Measurements from ENCODE around the gene RMRP.

Gene RMRP

DNA sequence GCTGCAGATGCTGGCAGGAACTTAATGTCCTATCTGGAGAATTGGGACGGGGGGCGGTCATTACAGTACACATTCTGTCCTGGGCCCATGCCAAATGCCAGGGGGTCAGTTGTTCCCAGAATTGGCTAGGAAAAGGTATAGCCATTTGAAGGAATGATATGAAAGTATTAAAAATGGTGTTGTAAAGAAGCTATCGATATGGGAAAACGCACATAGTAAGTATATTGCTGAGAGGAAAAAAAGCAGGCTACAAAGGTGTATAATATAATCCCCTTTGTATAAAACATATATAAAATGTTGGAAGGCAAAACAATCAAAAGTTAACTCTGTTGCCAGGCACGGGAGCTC lies 7.6 kb upstream of the RMRP start:
- Histone ChIP-seq H3K36me3 (ENCODE audit: insufficient read depth, low read length) (0 out of 2 replicates have a peak, but pooled peaks cover 3% of the 10 kb centered on the region), H3K4me1 (ENCODE audit: control insufficient read depth, insufficient read depth, low read length, unreplicated experiment) (peaks cover 55% of the 10 kb centered on the region), H3K79me2 (ENCODE audit: control insufficient read depth, insufficient read depth, low read length, unreplicated experiment) (peaks cover 24% of the 10 kb centered on the region), H3K27ac (ENCODE audit: low read depth, low read length) (no peak overlapping the region), H3K27me3 (ENCODE audit: insufficient read depth, low read length) (no peaks in the 10 kb centered on the region), H2AFZ (ENCODE audit: low read length, unreplicated experiment) (peak overlapping the region; percentile 52), H3K4me3 (ENCODE audit: low read depth, low read length) (peak overlapping the region; percentile 81)

DNA sequence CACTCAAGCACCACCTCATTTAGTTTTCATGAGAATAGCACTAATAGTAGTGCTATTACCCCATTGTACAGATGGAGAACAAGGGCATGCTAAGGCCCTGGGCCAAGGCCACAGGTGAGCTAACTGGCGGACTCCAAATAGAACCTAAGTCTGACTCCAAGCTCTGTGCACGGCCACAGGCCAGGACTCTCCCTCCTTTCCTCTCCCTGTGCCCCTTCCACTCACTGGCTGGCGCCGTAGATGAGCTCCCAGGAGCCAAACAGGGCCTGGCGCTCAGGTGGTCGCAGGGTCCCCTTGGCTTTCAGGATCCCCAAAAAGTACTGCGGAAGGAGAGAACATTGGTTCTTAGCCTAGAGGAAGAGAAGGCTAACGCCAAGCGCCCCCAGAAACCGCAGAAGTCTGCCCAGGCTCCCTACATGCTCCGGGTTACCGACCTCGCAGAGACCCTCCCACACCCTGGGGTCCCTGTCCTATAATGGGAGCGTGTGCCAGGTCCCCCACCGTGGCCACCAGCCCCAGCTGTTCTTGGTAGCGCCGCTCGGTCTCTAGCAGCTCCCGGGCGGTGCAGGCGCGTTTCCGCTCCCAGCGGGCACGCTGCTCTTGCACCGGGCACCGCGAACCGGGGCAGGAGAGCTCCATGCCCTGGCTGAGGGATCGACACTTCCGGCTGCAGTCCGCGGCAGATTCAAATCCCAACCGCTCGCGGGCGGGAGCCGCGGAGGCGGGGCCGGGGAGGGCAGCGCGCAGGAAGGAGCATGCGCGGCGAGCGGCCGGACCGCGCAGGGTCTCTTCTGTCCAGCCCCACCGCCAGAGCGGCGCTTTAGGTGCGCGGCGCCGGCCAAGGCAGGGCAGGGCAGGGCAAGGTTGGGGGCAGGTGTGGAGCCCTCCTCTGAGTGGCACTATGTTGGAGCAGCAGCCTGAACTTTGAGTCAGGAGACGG lies 7.0 kb upstream of the RMRP start, which contains the start of gene ARHGEF39:
ARHGEF39 (minus strand) TSS at position 665 of the 940 bp plus-strand sequence; CDS start at position 639, 26 bp downstream.
- Histone ChIP-seq H3K27ac (ENCODE audit: low read depth, low read length) (peak within 1 kb of the TSS; percentile 45), H3K4me3 (ENCODE audit: low read depth, low read length) (peak within 1 kb of the TSS; percentile 81)

DNA sequence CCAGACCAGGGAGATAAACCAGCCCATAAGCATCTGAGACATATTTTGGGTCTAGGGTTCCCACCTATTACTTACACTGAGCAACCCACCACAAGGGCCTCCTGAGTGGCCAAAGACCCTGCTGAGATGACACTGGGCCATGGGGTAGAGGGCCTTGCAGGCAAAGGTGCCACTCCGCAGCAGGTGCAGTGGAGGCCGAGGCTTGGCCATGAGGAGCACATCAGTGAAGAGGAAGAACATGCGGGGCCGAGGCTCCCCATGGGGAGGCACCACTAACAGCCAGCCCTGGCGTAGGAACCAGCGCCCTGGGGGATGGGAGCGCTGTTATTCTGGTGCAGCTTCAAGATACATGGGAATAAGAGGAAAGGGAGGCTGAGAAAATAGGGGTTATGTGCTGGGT lies 4.6 kb upstream of the RMRP start:
- H3K4me1 ChIP-seq (ENCODE audit: control insufficient read depth, insufficient read depth, low read length, unreplicated experiment), result peaks cover 63% of the 10 kb centered on the region

More for the DNA sequence above, 7.0 kb upstream of the RMRP start, which contains the start of gene ARHGEF39:
- Histone ChIP-seq H3K36me3 (ENCODE audit: insufficient read depth, low read length) (0 out of 2 replicates have a peak, but pooled peaks cover 6% of the 10 kb centered on the region), H2AFZ (ENCODE audit: low read length, unreplicated experiment) (peak within 1 kb of the TSS; percentile 52), H3K79me2 (ENCODE audit: control insufficient read depth, insufficient read depth, low read length, unreplicated experiment) (peaks cover 29% of the 10 kb centered on the region), H3K27me3 (ENCODE audit: insufficient read depth, low read length) (no peaks in the 10 kb centered on the region), H3K4me1 (ENCODE audit: control insufficient read depth, insufficient read depth, low read length, unreplicated experiment) (peaks cover 60% of the 10 kb centered on the region)

DNA sequence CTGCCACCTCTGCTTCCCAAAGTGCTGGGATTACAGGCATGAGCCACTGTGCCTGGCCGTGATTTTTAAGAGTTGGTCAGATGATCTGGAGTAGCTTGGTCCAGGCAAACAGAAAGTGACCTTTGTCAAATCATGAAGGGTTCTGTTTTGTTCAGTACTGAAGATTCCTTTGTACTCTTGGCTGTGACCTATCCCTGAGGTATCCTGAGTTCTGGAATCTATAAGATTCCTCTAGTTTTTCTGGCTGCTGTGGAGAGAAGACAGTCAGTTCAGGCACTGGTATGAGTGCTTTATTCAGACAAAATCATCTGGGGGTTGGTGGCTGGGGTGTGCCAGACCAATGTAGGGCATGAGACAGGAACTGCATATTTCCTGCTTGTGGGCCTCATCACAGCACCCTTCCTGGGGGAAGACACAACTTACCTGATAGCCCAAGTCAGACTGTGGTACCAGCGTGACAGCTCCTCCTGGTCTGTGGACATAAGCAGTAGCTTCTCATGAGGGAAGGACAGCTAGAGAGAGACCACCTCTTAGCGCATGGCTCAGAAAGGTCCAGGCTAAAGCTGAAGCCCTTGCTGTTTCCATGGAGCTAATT lies 4.0 kb upstream of the RMRP start:
- Histone ChIP-seq H2AFZ (ENCODE audit: low read length, unreplicated experiment) (no peak overlapping the region), H3K4me1 (ENCODE audit: control insufficient read depth, insufficient read depth, low read length, unreplicated experiment) (peaks cover 69% of the 10 kb centered on the region), H3K27ac (ENCODE audit: low read depth, low read length) (peak overlapping the region; percentile 99), H3K79me2 (ENCODE audit: control insufficient read depth, insufficient read depth, low read length, unreplicated experiment) (peaks cover 29% of the 10 kb centered on the region), H3K36me3 (ENCODE audit: insufficient read depth, low read length) (0 out of 2 replicates have a peak, but pooled peaks cover 6% of the 10 kb centered on the region), H3K27me3 (ENCODE audit: insufficient read depth, low read length) (no peaks in the 10 kb centered on the region), H3K4me3 (ENCODE audit: low read depth, low read length) (no peak overlapping the region)

More for the DNA sequence above, 4.6 kb upstream of the RMRP start:
- Histone ChIP-seq H3K4me3 (ENCODE audit: low read depth, low read length) (no peak overlapping the region), H3K27ac (ENCODE audit: low read depth, low read length) (peak overlapping the region; percentile 99; the same call in 1 of the 2 replicates), H3K36me3 (ENCODE audit: insufficient read depth, low read length) (0 out of 2 replicates have a peak, but pooled peaks cover 6% of the 10 kb centered on the region), H3K79me2 (ENCODE audit: control insufficient read depth, insufficient read depth, low read length, unreplicated experiment) (peaks cover 29% of the 10 kb centered on the region), H2AFZ (ENCODE audit: low read length, unreplicated experiment) (no peak overlapping the region), H3K27me3 (ENCODE audit: insufficient read depth, low read length) (no peaks in the 10 kb centered on the region)

DNA sequence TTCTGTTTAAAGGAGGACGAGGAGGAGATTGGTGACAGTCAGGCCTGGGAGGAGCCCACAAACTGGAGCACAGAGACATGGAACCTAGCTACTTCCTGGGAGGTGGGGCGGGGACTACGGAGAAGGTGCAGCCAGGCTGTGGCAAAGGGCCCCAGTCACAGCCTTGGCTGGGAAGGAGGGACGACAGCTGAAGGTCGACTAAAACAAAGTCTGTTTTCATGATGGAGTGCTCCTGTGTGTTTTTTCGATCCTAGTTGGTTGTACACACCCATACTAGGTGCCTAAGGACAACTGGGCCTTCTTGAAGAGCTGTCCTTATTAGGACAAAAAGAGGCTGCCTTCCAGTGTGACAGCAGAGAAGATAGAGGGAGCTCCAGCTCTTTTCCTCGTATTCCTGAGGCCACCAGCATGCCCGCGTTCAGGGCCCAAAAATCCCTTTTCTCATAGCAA lies 3.2 kb upstream of the RMRP start:
- peaks cover 29% of the 10 kb centered on the region for H3K79me2 ChIP-seq (ENCODE audit: control insufficient read depth, insufficient read depth, low read length, unreplicated experiment)
- peak overlapping the region; percentile 99 for H3K27ac ChIP-seq (ENCODE audit: low read depth, low read length)

DNA sequence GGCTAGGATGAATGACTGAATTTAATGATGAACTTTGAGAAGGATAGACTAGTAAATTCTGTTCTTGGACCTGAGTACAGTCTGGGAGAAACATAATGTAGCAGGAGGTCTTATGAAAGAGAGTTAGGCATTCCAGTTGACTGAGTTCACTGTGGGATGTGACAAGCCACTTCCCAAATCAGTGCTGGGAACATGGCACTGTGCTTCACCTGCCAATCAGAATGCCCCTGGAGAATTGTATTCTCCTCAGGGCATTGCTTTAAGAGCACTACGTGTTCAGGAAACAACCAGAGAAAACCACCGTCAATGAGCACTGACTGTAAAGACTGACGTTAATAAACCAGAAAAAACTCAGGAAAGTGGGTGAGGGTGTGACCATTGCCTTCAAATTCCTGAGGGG lies 1.5 kb upstream of the RMRP start:
- 0 out of 2 replicates have a peak, but pooled peaks cover 6% of the 10 kb centered on the region for H3K36me3 ChIP-seq (ENCODE audit: insufficient read depth, low read length)
- H3K27me3 ChIP-seq (ENCODE audit: insufficient read depth, low read length), result no peaks in the 10 kb centered on the region
- no peak overlapping the region for H2AFZ ChIP-seq (ENCODE audit: low read length, unreplicated experiment)
- peaks cover 24% of the 10 kb centered on the region for H3K79me2 ChIP-seq (ENCODE audit: control insufficient read depth, insufficient read depth, low read length, unreplicated experiment)
- peak overlapping the region; percentile 99 for H3K27ac ChIP-seq (ENCODE audit: low read depth, low read length)
- H3K4me3 ChIP-seq (ENCODE audit: low read depth, low read length), result peak overlapping the region; percentile 87
- peaks cover 55% of the 10 kb centered on the region for H3K4me1 ChIP-seq (ENCODE audit: control insufficient read depth, insufficient read depth, low read length, unreplicated experiment)

More for the DNA sequence above, 3.2 kb upstream of the RMRP start:
- Histone ChIP-seq H3K27me3 (ENCODE audit: insufficient read depth, low read length) (no peaks in the 10 kb centered on the region), H2AFZ (ENCODE audit: low read length, unreplicated experiment) (no peak overlapping the region), H3K36me3 (ENCODE audit: insufficient read depth, low read length) (0 out of 2 replicates have a peak, but pooled peaks cover 6% of the 10 kb centered on the region), H3K4me1 (ENCODE audit: control insufficient read depth, insufficient read depth, low read length, unreplicated experiment) (peaks cover 65% of the 10 kb centered on the region), H3K4me3 (ENCODE audit: low read depth, low read length) (no peak overlapping the region)

DNA sequence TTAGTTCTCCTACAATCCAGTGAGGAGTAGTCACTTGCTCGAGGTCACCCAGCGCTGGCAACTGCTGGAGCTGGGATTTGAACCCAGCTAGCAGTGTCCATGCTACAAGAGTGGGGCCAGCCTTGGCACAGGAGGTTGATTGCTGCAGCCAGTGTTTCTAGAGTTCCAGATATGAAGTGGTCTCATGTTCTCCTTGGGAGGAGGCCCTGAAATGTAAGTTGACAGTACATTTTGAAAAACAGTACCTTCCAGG lies 1.1 kb upstream of the RMRP start:
- Histone ChIP-seq H3K4me1 (ENCODE audit: control insufficient read depth, insufficient read depth, low read length, unreplicated experiment) (peaks cover 50% of the 10 kb centered on the region), H2AFZ (ENCODE audit: low read length, unreplicated experiment) (peak overlapping the region; percentile 59), H3K36me3 (ENCODE audit: insufficient read depth, low read length) (0 out of 2 replicates have a peak, but pooled peaks cover 6% of the 10 kb centered on the region), H3K27me3 (ENCODE audit: insufficient read depth, low read length) (no peaks in the 10 kb centered on the region), H3K4me3 (ENCODE audit: low read depth, low read length) (peak overlapping the region; percentile 87), H3K27ac (ENCODE audit: low read depth, low read length) (peak overlapping the region; percentile 99), H3K79me2 (ENCODE audit: control insufficient read depth, insufficient read depth, low read length, unreplicated experiment) (peaks cover 19% of the 10 kb centered on the region)

DNA sequence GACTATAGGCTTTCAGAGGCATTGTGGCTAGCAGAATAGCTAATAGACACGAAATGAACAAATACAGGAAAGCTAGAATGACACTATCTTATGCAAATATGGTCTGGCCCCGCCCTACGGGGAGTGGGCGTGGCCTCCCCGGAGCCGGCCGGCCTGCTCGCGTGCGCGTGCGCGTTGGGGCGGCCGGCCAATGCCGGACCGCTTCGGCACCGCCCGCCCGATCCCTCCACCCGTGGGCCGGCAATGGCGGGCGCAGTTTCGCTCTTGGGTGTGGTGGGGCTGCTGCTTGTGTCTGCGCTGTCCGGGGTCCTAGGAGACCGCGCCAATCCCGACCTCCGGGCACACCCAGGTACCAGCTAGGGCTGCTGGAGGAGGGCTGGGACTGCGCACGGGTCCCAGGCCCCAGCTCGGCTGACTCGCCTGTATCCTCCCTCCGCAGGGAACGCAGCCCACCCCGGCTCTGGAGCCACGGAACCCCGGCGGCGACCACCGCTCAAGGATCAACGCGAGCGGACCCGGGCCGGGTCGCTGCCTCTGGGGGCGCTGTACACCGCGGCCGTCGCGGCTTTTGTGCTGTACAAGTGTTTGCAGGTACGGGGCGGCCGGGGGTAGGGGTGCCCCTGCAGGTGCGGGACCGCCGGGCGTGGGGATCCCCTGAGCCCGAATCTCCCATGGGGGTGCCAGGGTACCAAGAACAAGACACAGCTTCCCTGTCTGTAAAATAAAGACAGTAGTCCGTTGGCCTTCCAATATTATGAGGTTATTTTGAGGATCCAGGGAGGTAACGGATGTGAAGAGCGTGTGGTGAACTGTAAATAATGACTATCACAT lies 533 bp upstream of the RMRP start, which contains the start of gene CCDC107:
CCDC107 (plus strand) TSS at position 156 of the 831 bp plus-strand sequence; CDS start at position 244, 88 bp downstream.
- H3K27me3 ChIP-seq (ENCODE audit: insufficient read depth, low read length), result no peaks in the 10 kb centered on the region
- peak within 1 kb of the TSS; percentile 59 for H2AFZ ChIP-seq (ENCODE audit: low read length, unreplicated experiment)
- peak within 1 kb of the TSS; percentile 87 for H3K4me3 ChIP-seq (ENCODE audit: low read depth, low read length)
- H3K79me2 ChIP-seq (ENCODE audit: control insufficient read depth, insufficient read depth, low read length, unreplicated experiment), result peaks cover 19% of the 10 kb centered on the region
- H3K4me1 ChIP-seq (ENCODE audit: control insufficient read depth, insufficient read depth, low read length, unreplicated experiment), result peaks cover 45% of the 10 kb centered on the region
- H3K27ac ChIP-seq (ENCODE audit: low read depth, low read length), result peak within 1 kb of the TSS; percentile 99
- H3K36me3 ChIP-seq (ENCODE audit: insufficient read depth, low read length), result 0 out of 2 replicates have a peak, but pooled peaks cover 6% of the 10 kb centered on the region

DNA sequence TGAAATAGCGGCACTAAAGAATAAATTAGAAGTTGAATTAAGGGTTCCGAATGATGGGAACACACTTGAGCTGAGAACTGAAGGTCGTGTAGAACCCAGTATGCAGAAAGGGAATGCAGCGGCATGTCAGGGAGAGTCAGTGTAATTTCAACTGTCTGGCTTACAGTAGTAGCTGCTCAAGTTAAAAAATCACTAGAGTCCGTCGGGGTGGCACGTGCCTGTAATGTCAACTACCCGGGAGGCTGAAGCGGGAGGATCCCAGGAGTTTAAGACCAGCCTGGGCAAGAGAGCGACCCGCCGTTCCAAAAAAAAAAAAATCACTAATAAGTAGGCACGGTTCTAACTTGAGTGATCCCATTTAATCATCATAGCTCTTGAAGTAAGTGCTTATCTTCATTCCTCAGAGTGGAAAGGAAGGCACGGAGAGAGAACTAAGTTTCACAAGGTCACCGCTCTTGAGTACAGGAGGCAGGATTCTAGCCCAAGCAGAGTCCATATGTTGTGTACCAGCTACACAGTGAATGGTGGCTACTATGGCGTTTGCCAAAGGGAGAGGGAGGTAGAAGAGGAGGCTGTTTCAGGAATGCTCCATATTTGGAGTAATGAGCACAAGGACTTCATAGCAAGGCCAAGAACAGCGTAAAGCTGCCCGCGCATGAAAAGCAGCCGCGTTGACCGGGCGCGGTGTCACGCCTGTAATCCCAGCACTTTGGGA lies 831 bp downstream of the RMRP start:
- Histone ChIP-seq H3K4me3 (ENCODE audit: low read depth, low read length) (peak overlapping the region; percentile 71), H2AFZ (ENCODE audit: low read length, unreplicated experiment) (no peak overlapping the region), H3K27ac (ENCODE audit: low read depth, low read length) (peak overlapping the region; percentile 99), H3K27me3 (ENCODE audit: insufficient read depth, low read length) (no peaks in the 10 kb centered on the region), H3K36me3 (ENCODE audit: insufficient read depth, low read length) (0 out of 2 replicates have a peak, but pooled peaks cover 6% of the 10 kb centered on the region), H3K4me1 (ENCODE audit: control insufficient read depth, insufficient read depth, low read length, unreplicated experiment) (peaks cover 44% of the 10 kb centered on the region), H3K79me2 (ENCODE audit: control insufficient read depth, insufficient read depth, low read length, unreplicated experiment) (peaks cover 15% of the 10 kb centered on the region)
